Neutrophil (primary cell): ENCODE measurements around the gene CBFA2T3.
A peak's percentile ranks its signal among the peaks of the same experiment; 100 is the strongest.

Source experiments
- H3K27ac ChIP-seq: fragments of 200-600 bp; sonication (generic); 2 replicates; pipeline ENCODE4 v1.5.1; 2016; ENCODE audit warnings: mild to moderate bottlenecking, moderate library complexity
- H3K27me3 ChIP-seq: fragments of 200-600 bp; sonication (generic); 2 replicates; pipeline ENCODE4 v1.6.0; 2016; ENCODE audit warnings: mild to moderate bottlenecking
- H3K36me3 ChIP-seq: fragments of 200-600 bp; sonication (generic); 2 replicates; pipeline ENCODE4 v1.5.1; 2017
- H3K4me1 ChIP-seq, 2 experiments: fragments of 200-600 bp in 1 of 2; sonication (generic) in 1 of 2; 1 replicate in 1 of 2; 2 replicates in 1 of 2; pipeline versions ENCODE4 v1.5.1 to v1.6.1; 2013 to 2016; ENCODE audit warnings: low read depth in 1 of 2, low read length in 1 of 2, mild to moderate bottlenecking in 1 of 2, moderate library complexity in 1 of 2; ENCODE audit not compliant: control insufficient read depth in 1 of 2, insufficient read depth in 1 of 2
- H3K4me3 ChIP-seq, 2 experiments: fragments of 200-600 bp in 1 of 2; sonication (generic) in 1 of 2; 1 replicate in 1 of 2; 2 replicates in 1 of 2; pipeline ENCODE4 v1.5.1; 2013 to 2016; ENCODE audit warnings: low read depth in 1 of 2, low read length in 1 of 2, mild to moderate bottlenecking in 1 of 2, moderate library complexity in 1 of 2
- H3K9me3 ChIP-seq: fragments of 200-600 bp; sonication (generic); 2 replicates; pipeline ENCODE4 v1.5.1; 2016
- TF ChIP-seq, protein P1 (sequence below): fragments of 200-600 bp; sonication (generic); IDR thresholded peaks from 2 replicates; pipeline ENCODE4 v1.5.1; 2016; ENCODE audit warnings: antibody characterized with exemption

The CBFA2T3 gene

DNA sequence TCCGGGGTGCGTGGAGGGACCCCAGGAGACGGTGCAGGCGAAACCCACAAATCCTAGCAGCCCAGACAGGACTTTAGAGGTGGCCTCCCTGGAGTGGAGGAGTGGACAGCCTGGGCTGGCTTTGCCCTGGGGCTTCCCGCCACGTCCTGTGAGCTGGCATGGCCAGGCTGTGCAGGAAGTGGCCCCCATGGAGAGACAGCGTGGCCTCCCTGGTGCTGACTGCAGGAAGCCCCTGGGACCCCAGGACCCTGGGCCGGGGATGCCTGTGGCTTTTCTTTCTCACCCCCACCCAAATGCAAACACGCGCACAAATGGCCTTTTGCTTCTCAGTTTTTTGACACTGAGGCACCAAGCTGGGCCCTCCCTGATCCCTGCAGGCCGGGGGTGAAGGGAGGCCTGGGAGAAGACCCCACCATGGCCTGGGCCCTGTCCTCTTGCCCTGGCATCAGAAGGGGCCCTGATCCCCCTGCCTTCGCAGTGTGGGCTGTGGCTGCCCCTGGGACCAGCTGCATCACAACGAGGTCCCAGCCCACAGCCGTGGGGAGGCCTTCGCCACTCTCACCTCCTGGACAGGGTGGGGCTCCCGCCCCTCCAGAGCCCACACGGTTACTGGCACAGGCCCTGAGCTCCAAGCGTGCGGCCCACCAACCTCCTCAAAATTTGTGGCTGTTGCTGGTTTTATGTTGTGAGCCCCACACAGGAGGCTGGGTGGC, 58.9 kb downstream of the CBFA2T3 start:
- Histone ChIP-seq H3K27ac (peak overlapping the region; percentile 67), H3K36me3 (peaks cover 6% of the 10 kb centered on the region), H3K4me3 (no peak overlapping the region), H3K4me1 (peaks cover 5 to 37% of the 10 kb centered on the region in 2 experiments), H3K27me3 (no peaks in the 10 kb centered on the region), H3K9me3 (no peaks in the 10 kb centered on the region)
- TF ChIP-seq, protein P1, sequence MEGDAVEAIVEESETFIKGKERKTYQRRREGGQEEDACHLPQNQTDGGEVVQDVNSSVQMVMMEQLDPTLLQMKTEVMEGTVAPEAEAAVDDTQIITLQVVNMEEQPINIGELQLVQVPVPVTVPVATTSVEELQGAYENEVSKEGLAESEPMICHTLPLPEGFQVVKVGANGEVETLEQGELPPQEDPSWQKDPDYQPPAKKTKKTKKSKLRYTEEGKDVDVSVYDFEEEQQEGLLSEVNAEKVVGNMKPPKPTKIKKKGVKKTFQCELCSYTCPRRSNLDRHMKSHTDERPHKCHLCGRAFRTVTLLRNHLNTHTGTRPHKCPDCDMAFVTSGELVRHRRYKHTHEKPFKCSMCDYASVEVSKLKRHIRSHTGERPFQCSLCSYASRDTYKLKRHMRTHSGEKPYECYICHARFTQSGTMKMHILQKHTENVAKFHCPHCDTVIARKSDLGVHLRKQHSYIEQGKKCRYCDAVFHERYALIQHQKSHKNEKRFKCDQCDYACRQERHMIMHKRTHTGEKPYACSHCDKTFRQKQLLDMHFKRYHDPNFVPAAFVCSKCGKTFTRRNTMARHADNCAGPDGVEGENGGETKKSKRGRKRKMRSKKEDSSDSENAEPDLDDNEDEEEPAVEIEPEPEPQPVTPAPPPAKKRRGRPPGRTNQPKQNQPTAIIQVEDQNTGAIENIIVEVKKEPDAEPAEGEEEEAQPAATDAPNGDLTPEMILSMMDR = no peak

DNA sequence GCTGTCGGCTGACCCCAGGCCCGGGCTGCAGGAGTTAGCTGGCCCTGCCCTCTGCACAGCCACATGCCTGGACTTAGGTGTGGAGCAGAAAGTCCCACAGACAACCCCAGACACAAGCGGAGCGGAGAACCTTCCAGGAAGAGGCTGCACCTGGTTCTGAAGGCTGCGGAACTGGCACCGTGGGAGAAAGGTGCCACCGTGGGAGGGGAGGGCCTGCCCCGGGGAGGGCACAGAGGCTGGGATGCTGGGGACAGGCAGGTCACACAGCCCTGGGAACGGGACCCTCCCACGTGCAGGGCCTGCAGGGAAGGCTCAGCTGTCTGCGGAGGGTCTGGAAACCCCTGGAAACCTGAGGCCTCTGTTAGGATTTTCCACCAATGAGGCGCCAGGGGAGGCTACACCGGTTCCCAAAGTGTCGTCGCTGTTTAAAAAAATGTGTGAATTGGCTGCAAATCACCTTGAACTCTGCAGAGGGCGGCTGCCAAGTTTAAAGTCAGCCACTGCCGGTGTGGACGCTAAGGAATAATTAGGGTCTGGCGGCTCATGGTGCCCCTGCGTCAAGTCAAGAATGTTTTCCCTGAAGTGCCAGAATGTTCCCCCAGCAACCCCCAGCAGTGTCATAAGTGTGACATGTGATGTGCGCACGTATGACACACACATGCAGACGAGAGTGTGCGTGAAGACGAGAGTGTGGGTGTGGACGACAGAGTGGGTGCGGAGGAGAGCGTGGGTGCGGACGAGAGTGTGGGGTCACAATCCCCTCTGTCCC, 59.7 kb downstream of the CBFA2T3 start:
- no peaks in the 10 kb centered on the region for H3K9me3 ChIP-seq

DNA sequence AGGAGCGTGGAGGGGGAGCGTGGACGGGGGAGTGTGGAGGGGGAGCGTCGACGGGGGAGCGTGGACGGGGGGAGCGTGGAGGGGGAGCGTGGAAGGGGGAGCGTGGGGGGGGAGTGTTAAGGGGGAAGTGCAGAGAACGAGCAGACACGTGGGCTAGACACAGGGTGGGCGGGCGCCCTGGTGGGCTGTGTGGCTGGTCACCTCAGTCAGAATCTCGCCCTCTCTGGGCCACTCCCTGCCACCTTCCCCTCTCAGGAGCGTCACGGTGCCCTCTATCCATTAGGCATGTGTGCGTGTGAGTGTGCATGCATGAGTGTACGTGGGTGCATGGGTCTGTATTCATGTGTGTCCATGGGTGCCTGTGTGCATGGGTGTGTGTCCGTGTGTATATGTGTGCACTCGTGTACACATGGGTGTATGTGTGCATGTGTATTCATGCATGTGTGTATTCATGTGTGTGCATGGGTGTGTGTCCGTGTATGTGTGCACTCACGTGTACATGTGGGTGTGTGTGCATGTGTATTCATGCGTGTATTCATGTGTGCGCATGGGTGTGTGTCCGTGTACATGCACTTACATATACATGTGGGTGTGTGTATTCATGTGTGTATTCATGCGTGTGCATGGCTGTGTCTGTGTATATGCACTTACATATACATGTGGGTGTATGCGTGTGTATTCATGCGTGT, 61.2 kb downstream of the CBFA2T3 start:
- Histone ChIP-seq H3K4me1 (peaks cover 5 to 16% of the 10 kb centered on the region in 2 experiments), H3K27me3 (no peaks in the 10 kb centered on the region), H3K9me3 (no peaks in the 10 kb centered on the region), H3K27ac (no peak overlapping the region), H3K4me3 (no peak overlapping the region), H3K36me3 (peaks cover 12% of the 10 kb centered on the region)
- TF ChIP-seq, protein P1 = no peak

More for the DNA sequence above, 59.7 kb downstream of the CBFA2T3 start:
- Histone ChIP-seq H3K4me3 (no peak overlapping the region), H3K27me3 (no peaks in the 10 kb centered on the region), H3K36me3 (peaks cover 6% of the 10 kb centered on the region), H3K4me1 (peaks cover 5 to 31% of the 10 kb centered on the region in 2 experiments), H3K27ac (no peak overlapping the region)
- TF ChIP-seq, protein P1 = no peak

DNA sequence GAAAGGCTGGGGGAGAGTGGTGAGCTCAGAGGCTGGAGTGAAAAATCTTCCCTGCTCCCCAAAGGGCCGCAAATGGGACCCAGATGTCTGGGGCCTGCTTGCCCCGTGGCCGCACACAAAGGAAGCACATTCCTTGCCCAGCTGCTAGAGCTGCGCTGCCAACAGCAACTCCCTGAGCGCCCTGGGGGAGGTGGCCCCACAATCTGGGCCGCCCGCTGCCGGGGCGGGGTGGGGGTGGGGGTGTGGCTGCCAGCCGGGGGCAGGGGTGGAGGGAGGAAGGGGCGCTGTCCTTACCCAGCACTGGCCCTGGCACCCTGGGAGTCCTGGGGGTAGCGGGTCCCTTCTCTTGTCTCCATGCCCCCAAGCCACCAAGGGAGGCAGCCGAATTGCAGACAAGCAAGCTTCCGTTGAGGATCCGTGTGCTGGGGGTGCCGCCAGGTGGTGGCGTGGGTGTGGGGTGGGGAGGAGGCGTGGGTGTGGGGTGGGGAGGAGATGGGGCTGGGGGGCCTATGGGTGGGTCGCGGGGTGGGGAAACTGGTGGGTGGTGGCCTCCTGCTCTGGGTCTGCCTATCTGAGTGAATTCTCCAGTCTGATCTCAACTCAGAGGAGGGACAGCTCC, 62.1 kb downstream of the CBFA2T3 start:
- Histone ChIP-seq H3K4me3 (no peak overlapping the region), H3K4me1 (peaks cover 5 to 11% of the 10 kb centered on the region in 2 experiments), H3K27ac (no peak overlapping the region), H3K27me3 (no peaks in the 10 kb centered on the region), H3K36me3 (peaks cover 12% of the 10 kb centered on the region), H3K9me3 (no peaks in the 10 kb centered on the region)
- TF ChIP-seq, protein P1 = no peak

DNA sequence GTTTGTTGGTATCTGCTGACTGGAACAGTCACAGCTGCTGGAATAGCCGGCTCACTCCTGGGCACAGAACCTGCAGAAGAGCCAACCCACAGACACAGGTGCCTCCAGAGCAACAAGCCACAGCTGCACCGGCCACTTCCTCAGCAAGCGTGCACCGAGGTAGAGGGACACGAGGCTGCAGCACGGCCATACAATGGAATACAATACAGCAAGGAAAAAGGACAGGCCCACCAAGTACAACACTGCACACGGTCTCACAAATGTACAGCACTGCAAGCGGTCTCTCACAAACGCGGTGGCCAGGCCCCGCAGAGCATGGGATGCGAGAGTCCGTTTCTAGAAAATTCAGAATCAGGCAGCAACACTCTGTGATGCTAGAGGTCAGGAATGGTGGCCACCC, 63.1 kb downstream of the CBFA2T3 start:
- H3K27me3 ChIP-seq = no peaks in the 10 kb centered on the region
- no peak overlapping the region for H3K4me3 ChIP-seq
- H3K27ac ChIP-seq = no peak overlapping the region
- peaks cover 5 to 6% of the 10 kb centered on the region in 2 experiments for H3K4me1 ChIP-seq
- no peaks in the 10 kb centered on the region for H3K9me3 ChIP-seq
- H3K36me3 ChIP-seq = peaks cover 12% of the 10 kb centered on the region
- TF ChIP-seq, protein P1 = no peak
